Occipital lobe (tissue), 2 donors: ENCODE results near the gene UNC5C. TPM values are rescaled to one million over a fixed set of nuclear protein-coding genes. Genes with fewer than 3 reads are reported as not detected.

Source experiments
- DNase-seq: peaks from one replicate; lab custom pipeline; 2025; lab: John Stamatoyannopoulos, UW
- total RNA-seq: library from RNA; depleted of rRNA; stranded (reverse); fragments of >200 nt; gene quantifications from one replicate; pipeline ENCODE4 v1.2.3, GENCODE V29; 2014

Gene UNC5C
- total RNA-seq, 1 donor from 2014 or later, result 23.7 TPM

GRCh38 chr4:95348418-95348817, 200.4 kb downstream of the UNC5C start:
- DNase-seq, result no peak

- no peak for DNase-seq
These were observed 205.5 kb downstream of the UNC5C start for GRCh38 chr4:95343235-95343634.

GRCh38 chr4:95340191-95340590, 208.6 kb downstream of the UNC5C start:
- no peak for DNase-seq

GRCh38 chr4:95325665-95326064, 223.1 kb downstream of the UNC5C start:
- DNase-seq, result no peak

- DNase-seq, result no peak
These were observed 229.6 kb downstream of the UNC5C start for GRCh38 chr4:95319169-95319568.

- DNase-seq, result no peak
These were observed 230.3 kb downstream of the UNC5C start for GRCh38 chr4:95318483-95318882.

GRCh38 chr4:95318044-95318443, 230.7 kb downstream of the UNC5C start:
- DNase-seq, result no peak

- no peak for DNase-seq
These were observed 231.5 kb downstream of the UNC5C start for GRCh38 chr4:95317085-95317793.

GRCh38 chr4:95314573-95314972, 234.2 kb downstream of the UNC5C start:
- no peak for DNase-seq

- peak; percentile 5 for DNase-seq
These were observed 243.9 kb downstream of the UNC5C start for GRCh38 chr4:95304898-95305297.

- no peak for DNase-seq
These were observed 248.5 kb downstream of the UNC5C start for GRCh38 chr4:95300304-95300703.

- DNase-seq, result no peak
These were observed 252.7 kb downstream of the UNC5C start for GRCh38 chr4:95296052-95296451.

- no peak for DNase-seq
These were observed 253.6 kb downstream of the UNC5C start for GRCh38 chr4:95295157-95295556.

- no peak for DNase-seq
These were observed 254.5 kb downstream of the UNC5C start for GRCh38 chr4:95294321-95294720.

- DNase-seq, result no peak
These were observed 255.8 kb downstream of the UNC5C start for GRCh38 chr4:95293014-95293413.

GRCh38 chr4:95290702-95291101, 258.1 kb downstream of the UNC5C start:
- DNase-seq, result no peak

GRCh38 chr4:95289028-95289634, 259.6 kb downstream of the UNC5C start:
- no peak for DNase-seq

GRCh38 chr4:95288552-95288951, 260.2 kb downstream of the UNC5C start:
- no peak for DNase-seq

- DNase-seq, result no peak
These were observed 263.0 kb downstream of the UNC5C start for GRCh38 chr4:95285797-95286196.

- no peak for DNase-seq
These were observed 264.1 kb downstream of the UNC5C start for GRCh38 chr4:95284655-95285054.

- no peak for DNase-seq
These were observed 265.5 kb downstream of the UNC5C start for GRCh38 chr4:95283320-95283719.

- no peak for DNase-seq
These were observed 276.0 kb downstream of the UNC5C start for GRCh38 chr4:95272797-95273196.

GRCh38 chr4:95272036-95272435, 276.7 kb downstream of the UNC5C start:
- DNase-seq, result no peak
